GM12891 (cell line): ENCODE data around the gene PRICKLE1.

Source experiments
- POLR2A ChIP-seq: IDR thresholded peaks from 2 replicates; pipeline ENCODE4 v1.6.1; 2011; ENCODE audit warnings: low read depth, low read length, control low read depth
- POLR2AphosphoS5 ChIP-seq: IDR thresholded peaks from 2 replicates; pipeline ENCODE4 v1.6.1; 2011; ENCODE audit warnings: low read depth, low read length, control low read depth
- TAF1 ChIP-seq: IDR thresholded peaks from 2 replicates; pipeline ENCODE4 v1.6.1; 2011; ENCODE audit warnings: low read depth, low read length, control low read depth

GRCh38 chr12:42636993-42637392 is 47.4 kb upstream of the PRICKLE1 start:
- TF ChIP-seq POLR2AphosphoS5 (no peak), POLR2A (no peak), TAF1 (no peak)
